Fibroblast of lung (primary cell): ENCODE results near the gene VAV2.

ENCODE experiments used
- CTCF ChIP-seq, 2 donors: IDR thresholded peaks in 1 of 2; conservative IDR thresholded peaks in 1 of 2; 1 replicate in 1 of 2; 2 replicates in 1 of 2; pipeline ENCODE4 v1.5.1; 2011 to 2012; ENCODE audit warnings: low read length in 2 of 2, control low read depth in 1 of 2, inconsistent platforms in 1 of 2, low read depth in 1 of 2, mild to moderate bottlenecking in 1 of 2
- EZH2 ChIP-seq: IDR thresholded peaks from 2 replicates; pipeline ENCODE4 v1.5.1; 2012; ENCODE audit warnings: low read length, control low read depth, mild to moderate bottlenecking; ENCODE audit errors: missing control alignments

- TF ChIP-seq CTCF (conservative IDR thresholded peaks at IDR 0.05 in 1 of 2, IDR thresholded peaks at IDR 0.05 in 1 of 2; ENCODE audit: low read depth in 1 of 2, low read length in 2 of 2), result no peak
- no peak for TF ChIP-seq EZH2
Observed at GRCh38 chr9:134032456-134033222, 40.5 kb upstream of the VAV2 start.
